GM13976 (cell line): ENCODE data around the gene ZNF785.

Experiments
- DNase-seq: peaks from one replicate; pipeline ENCODE4 v3.0.0; 2012; ENCODE audit warnings: low spot score
- in situ Hi-C: fragments of 300-500 bp; cut with MboI; formaldehyde crosslinking; loops from one replicate; pipeline ENCODE4 v1.12.0; 2022; ENCODE audit warnings: low sequenced_read_pairs, mixed read lengths, inconsistent platforms; ENCODE audit not compliant: unreplicated experiment
- TF ChIP-seq, protein P1 (sequence below): IDR thresholded peaks from 2 replicates; pipeline ENCODE4 v1.5.1; 2012; ENCODE audit warnings: borderline replicate concordance, mild to moderate bottlenecking; ENCODE audit not compliant: insufficient read depth; ENCODE audit errors: extremely low read depth, missing control alignments, control extremely low read depth

Gene ZNF785

DNA sequence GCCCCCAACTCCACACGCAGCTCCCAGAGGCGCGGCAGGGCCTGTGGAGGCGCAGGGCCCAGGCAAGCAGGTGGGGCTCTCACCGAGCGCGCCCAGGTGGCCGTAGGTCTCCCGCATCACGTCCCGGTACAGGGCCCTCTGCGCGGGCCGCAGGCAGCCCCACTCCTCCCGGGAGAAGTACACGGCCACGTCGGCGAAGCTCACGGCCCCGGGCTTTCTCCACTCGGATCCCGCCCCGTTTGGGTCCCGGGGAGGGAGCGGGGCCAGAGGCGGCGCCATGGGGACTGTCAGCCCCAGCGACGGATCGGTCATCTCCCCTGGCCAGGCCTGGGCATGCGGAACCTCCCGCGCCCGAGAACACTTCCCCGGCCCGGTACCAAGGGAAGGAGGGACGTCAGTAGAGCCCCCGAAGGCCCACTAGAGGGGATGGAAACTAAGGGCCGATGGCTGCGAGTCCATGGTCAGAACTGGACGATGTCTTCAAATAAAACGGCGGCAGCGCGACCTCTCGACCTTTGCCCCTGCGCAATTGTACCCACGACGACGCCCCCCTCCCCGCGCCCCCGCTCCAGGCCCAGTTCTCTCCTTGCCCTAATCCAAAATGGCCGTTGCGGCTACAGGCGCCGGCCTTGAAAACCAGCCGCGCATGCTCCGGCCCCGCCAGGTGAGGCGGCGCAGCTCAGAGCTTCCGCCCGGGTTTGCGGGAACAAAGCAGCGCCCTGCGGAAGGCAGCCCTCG lies 51.0 kb downstream of the ZNF785 start, which contains the start of gene ZNF747:
Gene ZNF747, minus strand, starts transcription at position 491 of the 738 bp plus-strand sequence. Its CDS starts 179 bp downstream, at position 312.
- TF ChIP-seq, protein P1, sequence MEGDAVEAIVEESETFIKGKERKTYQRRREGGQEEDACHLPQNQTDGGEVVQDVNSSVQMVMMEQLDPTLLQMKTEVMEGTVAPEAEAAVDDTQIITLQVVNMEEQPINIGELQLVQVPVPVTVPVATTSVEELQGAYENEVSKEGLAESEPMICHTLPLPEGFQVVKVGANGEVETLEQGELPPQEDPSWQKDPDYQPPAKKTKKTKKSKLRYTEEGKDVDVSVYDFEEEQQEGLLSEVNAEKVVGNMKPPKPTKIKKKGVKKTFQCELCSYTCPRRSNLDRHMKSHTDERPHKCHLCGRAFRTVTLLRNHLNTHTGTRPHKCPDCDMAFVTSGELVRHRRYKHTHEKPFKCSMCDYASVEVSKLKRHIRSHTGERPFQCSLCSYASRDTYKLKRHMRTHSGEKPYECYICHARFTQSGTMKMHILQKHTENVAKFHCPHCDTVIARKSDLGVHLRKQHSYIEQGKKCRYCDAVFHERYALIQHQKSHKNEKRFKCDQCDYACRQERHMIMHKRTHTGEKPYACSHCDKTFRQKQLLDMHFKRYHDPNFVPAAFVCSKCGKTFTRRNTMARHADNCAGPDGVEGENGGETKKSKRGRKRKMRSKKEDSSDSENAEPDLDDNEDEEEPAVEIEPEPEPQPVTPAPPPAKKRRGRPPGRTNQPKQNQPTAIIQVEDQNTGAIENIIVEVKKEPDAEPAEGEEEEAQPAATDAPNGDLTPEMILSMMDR = no peak
- peak; percentile 93 for DNase-seq
- in situ Hi-C loops = no loop called here

DNA sequence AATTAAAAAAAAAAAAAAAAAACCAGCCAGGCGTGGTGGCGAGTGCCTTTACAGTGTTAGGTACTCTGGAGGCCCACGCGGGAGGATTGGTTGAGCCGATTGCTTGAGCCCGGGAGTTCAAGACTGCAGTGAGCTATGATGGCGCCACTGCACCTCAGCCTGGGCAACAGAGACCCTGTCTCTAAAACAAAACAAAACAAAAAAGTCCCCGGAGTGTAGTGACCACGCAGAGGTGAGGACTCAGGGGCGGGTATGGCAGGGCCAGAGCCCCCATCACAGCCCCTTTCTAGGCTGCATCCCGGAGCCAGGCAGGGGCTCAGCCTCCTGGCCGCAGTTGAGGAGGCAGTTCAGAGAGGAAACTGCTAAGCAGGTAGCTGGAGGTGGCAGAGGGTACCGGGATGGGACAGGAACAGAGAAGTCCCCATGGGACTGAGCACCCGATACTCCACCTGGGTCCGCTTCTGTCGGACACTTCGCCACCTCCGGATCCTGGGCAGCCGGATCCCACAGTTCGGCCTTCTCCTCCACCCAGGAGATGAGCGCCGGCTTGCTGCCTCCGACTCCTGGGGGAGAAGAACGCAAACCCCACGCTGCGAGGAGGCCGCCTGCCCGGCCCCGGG lies 51.6 kb downstream of the ZNF785 start:
- no peak for DNase-seq
- in situ Hi-C loops = no loop called here
- TF ChIP-seq, protein P1 = no peak

DNA sequence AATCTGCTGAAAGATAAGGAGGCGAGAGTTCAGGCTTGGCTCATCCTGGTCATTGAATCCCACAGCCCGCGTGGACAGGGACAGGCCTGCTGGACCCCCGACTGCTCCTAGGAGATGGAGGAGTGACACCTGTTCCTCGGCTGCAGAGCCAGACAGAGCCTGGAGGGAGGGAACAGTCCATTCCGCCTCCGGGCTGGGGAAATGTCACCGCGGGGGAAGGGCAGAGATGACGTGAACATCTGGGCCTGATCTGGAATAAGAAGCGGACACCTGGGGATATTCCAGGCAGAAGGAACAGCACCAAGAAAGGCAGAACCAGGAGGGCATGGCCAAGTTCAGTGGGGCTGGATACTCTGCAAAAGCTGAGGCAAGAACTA lies 52.4 kb downstream of the ZNF785 start:
- in situ Hi-C loops = no loop called here
- no peak for DNase-seq
- TF ChIP-seq, protein P1 = no peak

DNA sequence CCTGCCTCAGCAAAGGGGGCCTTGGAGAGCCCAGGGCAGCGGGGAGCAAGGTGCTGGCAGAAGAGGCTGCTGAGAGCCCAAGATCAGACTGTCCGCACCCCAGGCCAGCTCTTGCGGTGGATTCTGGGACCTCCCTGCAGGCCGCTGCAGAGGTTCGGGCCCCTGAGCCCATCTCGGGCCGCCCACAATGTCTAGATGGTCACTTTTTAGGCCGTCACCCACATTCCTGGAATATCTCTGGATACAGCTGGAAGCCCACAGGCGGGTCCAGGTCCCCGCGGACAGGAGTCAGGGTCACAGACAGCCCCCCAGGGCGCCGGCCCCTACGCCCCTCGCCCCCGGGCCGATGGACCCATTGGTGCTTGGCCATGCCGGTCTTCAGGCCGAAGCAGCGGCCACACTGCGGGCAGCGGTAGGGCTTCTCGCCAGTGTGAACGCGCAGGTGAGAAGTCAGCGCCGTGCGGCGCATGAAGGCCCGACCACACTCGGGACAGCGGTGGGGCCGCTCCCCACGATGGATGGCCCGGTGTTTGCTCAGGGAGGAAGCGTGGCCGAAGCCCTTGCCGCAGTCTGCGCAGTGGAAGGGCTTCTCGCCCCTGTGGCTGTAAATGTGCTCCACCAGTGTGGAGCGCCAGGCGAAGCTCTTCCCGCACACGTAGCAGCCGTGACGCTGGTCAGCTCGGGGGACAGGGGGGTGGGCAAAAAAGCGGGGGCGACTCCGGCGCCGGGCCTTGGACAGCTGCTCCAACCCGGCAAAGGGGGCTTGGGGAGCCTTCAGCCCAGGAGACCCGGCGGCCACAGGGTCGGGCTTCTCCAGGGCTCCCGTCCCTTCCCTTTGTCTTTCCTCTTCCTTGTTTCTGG lies 53.0 kb downstream of the ZNF785 start:
- TF ChIP-seq, protein P1 = no peak
- DNase-seq = no peak
- in situ Hi-C loops = no loop called here
